H1 (cell line): Measurements from ENCODE around the gene MESD. TPM values are rescaled to one million over a fixed set of nuclear protein-coding genes. Genes with fewer than 3 reads are reported as not detected.

Experiments used
- BCL11A ChIP-seq, 2 experiments: IDR thresholded peaks; one replicate each; pipeline ENCODE4 v1.6.1; 2011; ENCODE audit warnings: low read depth in 2 of 2, low read length in 2 of 2, mild to moderate bottlenecking in 2 of 2
- CEBPB ChIP-seq: IDR thresholded peaks from 2 replicates; pipeline ENCODE4 v1.6.1; 2012; ENCODE audit warnings: low read depth, low read length
- KDM1A ChIP-seq: fragments of 200-600, 300-600 bp; sonication (generic); IDR thresholded peaks from 2 replicates; pipeline ENCODE4 v1.7.1; 2016; ENCODE audit warnings: mild to moderate bottlenecking, low read length, borderline replicate concordance
- RNF2 ChIP-seq: fragments of 200-900, 300-1000 bp; sonication (generic); IDR thresholded peaks from 2 replicates; pipeline ENCODE4 v1.7.1; 2016; ENCODE audit warnings: borderline replicate concordance, low read depth, mild to moderate bottlenecking, antibody characterized with exemption, low read length; ENCODE audit not compliant: poor library complexity, severe bottlenecking; ENCODE audit errors: missing control alignments
- SP2 ChIP-seq: IDR thresholded peaks from 2 replicates; pipeline ENCODE4 v1.6.1; 2012; ENCODE audit warnings: mild to moderate bottlenecking, low read length, inconsistent platforms
- polyA plus RNA-seq, 7 experiments: library from polyadenylated mRNA; depleted of rRNA in 3 of 7; stranded (reverse) in 5 of 7; unstranded in 2 of 7; fragments of >200 nt in 5 of 7; fragments of 200-250 nt in 2 of 7; gene quantifications; 1 replicate in 5 of 7; 2 replicates in 1 of 7; 4 replicates in 1 of 7; pipeline versions ENCODE4 v1.2.1 to v1.2.3, GENCODE V29; 2011 to 2013; ENCODE audit warnings: missing spikeins in 2 of 7, mixed read lengths in 2 of 7
- total RNA-seq: library from RNA; stranded (reverse); fragmentation: NEBNext Ultra II Directional; extraction: Animal tissue kit (Norgen Biotek cat#: 25700); gene quantifications from 2 replicates; pipeline ENCODE4 v1.2.1, GENCODE V29; 2021

The MESD gene
- total and polyA plus RNA-seq, 2 of the 8 experiments (the other 6 are each of a cell fraction or from before 2014, with no cell fraction given), result 11.0 to 28.3 TPM

DNA sequence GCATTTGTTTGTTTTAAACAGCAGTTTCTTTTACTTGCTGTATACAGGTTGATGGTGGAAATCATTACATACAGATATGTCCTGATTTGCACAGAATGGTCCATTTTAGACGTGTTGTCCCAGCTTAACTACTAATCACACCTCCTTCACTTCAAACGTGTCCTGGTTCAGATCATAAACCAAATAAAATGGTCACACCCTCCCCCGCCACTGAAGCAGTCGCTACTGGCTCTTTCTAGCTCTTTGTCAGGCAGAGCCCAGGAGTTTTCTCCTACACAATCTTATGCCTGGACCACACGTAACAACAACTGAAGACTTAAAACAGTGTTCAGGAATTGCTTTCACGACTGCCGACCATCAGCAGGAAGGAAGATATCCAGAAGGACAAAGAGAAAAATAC is 73.6 kb downstream of the MESD start (continued):
- TF ChIP-seq KDM1A (no peak), RNF2 (no peak), CEBPB (no peak), BCL11A (IDR thresholded peaks at IDR 0.05; ENCODE audit: low read depth in 2 of 2, low read length in 2 of 2) (no peak), SP2 (no peak)
